ENCODE data around the gene MMP24.

DNA sequence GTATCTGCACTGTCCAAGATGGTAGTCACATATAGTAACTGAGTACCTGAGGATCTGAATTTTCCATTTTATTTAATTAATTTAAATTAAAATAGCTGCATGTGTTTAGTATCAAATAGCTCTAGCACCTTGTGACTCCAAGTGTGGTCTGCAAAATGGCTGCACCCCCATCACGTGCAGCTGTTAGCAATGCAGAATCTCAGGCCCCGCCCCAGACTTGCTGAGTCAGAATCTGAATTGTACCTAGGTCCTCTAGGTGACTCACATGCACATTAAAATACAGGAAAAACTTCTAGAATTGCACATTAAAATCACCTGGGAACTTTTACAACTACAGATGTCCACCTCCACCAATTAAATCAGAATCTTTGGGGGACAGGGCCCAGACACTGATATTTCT lies 84.9 kb downstream of the MMP24 start:
- TF ChIP-seq, protein P1, sequence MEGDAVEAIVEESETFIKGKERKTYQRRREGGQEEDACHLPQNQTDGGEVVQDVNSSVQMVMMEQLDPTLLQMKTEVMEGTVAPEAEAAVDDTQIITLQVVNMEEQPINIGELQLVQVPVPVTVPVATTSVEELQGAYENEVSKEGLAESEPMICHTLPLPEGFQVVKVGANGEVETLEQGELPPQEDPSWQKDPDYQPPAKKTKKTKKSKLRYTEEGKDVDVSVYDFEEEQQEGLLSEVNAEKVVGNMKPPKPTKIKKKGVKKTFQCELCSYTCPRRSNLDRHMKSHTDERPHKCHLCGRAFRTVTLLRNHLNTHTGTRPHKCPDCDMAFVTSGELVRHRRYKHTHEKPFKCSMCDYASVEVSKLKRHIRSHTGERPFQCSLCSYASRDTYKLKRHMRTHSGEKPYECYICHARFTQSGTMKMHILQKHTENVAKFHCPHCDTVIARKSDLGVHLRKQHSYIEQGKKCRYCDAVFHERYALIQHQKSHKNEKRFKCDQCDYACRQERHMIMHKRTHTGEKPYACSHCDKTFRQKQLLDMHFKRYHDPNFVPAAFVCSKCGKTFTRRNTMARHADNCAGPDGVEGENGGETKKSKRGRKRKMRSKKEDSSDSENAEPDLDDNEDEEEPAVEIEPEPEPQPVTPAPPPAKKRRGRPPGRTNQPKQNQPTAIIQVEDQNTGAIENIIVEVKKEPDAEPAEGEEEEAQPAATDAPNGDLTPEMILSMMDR (IDR thresholded peaks at IDR 0.05; ENCODE audit: low read depth, low read length): no peak
- no peak for TF ChIP-seq EZH2phosphoT487 (IDR thresholded peaks at IDR 0.05; ENCODE audit: low read depth)
